ENCODE data around the gene CERS1.
A peak's percentile ranks its signal among the peaks of the same experiment; 100 is the strongest.

CERS1 gene

DNA sequence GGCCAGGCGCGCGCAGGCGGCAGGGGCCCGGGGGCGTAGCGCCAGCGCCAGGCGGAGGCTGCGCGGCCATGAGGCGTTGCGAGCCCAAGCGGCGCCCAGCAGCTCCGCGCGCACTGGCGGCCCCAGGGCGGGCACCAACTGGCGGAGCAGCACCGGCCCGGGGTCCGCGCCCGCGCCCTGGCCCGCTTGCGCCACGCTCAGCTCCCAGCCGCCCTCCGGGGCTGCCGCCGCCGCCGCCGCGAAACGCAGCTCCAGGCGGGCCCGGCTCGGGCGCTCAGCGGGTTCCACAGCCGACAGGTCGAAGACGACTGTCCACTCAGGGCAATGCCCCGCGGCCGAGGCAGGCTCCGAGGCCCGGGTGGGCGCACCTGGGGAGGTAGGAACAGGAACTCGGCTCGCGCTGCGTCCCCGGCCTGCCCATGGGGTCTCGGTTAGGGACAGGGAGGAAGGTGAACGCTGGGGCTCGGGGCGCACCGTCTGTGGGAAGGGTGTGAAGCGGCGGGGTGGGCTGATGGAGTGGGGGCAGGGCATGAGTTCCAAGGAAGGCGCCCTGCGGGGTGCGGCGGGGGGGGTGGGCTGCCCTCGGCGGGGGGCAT lies 26.8 kb downstream of the CERS1 start:
- DNase-seq: no peak

DNA sequence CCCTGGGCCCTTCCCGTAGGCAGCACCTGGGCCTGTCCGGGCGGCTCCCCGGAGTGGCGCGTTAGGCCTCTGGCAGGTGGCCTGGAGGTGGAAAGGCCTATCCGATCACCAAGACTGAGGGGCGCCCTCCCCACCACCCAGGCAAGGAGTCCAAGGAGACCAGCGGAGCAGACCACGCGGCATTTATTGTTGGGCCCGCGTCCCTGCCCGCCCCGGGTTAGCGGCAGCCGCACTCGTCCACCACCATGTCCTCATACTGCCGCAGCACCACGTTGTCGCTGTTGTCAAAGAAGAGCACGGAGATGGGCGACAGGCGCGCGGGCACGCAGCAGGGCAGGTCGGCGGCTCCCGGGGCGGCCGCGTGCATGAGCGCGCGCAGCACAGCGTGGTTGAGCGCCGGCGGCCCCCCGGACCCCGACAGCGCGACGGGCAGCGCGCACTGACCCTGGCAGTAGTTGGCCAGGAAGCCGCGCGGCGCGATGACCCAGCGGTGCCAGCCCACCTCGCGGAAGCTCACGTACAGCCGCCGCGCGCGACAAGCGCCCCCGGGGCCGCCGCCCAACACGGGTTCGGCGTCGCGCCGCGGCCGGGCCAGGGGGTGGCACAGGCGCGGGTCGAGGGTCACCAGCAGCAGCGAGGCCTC lies 27.5 kb downstream of the CERS1 start:
- no peak for DNase-seq

DNA sequence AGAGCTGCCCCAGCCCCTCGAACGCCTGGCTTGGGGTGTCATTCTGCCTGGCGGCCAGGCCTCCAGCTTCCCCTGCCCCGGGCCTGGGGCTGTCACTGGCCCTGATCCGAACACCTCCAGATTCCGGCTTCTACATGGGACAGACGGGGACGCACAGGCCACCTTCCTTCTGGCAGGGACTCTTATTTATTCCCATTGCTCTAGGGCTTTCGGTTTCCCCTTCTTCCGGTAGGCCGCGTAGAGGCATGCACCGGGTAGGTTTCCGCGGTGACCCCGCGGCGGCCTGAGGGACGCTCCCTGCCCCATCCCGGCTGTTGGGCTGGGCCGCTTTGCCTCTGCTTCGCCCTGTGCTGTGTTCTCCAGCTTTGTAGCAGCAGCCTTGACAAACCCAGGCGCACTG lies 28.2 kb downstream of the CERS1 start:
- no peak for DNase-seq

DNA sequence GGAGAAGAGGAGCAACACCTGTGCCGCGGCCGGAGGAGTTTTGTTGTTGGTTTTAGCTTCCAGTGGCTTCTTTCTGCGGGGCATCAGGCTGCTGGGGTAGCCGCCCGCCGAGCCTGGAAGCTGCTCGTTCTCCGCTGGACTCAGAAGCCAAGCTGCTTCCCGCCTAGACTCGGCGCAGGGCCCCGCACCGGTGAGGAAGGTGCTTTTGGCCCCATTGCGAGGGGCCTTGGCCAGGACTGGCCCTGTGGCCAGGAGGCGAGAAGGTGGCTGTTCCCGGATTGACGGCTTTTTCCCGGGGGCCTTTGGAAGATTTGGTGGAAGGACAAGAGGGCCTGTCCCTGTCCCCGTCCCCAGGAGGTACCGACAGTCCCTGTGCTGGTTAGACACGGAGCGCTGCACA lies 28.8 kb downstream of the CERS1 start:
- DNase-seq: no peak

DNA sequence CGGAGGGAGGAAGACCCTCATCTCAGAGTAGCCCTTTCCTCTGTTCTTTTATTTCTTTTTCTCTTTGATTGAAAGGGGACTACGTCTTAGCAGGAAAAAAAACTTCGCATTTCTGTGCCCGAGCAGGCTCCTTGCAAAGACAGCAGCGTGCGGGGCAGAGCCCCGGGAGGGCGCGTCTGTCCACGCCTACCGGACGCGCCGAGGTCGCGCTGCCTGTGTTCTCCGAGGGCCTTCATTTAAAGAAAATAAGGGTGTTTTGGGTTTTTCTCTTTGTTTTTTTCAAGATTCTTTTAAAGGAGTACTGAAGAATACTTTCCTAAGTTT lies 29.2 kb downstream of the CERS1 start:
- no peak for DNase-seq

DNA sequence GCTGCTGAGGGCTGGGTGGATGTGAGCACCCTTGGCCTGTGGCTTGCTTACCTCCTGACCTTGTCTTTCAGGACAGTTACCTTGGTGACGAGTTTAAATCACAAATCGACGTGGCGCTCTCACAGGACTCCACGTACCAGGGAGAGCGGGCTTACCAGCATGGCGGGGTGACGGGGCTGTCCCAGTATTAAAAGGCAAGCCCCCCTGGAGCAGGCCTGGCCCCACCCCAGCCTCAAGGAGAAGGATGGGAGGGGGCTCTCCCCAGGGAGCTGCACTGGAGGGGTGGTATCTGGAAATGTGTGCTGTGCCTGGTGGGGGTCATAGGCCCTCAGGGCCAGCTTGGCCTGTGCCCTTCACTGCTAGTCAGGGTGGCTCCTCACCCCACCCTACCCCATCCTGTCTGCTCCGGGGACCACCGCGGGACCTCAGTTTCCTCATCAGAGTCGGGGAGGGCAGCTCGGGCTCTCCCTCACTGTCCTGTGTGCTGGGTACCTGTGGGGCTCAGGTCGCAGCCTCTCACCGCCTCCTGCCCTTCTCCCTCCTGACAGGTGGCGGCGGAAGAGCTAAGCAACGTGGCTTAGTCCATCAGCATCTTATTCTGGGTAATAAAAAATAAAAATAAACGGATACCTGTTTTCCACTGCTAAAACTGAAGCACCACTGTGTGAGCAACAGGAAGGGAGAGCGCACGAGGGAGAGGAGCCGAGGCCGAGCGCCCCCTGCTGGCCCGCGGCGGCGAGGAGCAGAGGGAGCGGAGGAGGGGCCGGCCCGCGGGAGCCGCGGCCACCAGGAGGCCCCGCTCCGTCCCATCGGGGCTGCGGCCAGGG lies 29.8 kb downstream of the CERS1 start:
- DNase-seq: peak; percentile 59 to 62

DNA sequence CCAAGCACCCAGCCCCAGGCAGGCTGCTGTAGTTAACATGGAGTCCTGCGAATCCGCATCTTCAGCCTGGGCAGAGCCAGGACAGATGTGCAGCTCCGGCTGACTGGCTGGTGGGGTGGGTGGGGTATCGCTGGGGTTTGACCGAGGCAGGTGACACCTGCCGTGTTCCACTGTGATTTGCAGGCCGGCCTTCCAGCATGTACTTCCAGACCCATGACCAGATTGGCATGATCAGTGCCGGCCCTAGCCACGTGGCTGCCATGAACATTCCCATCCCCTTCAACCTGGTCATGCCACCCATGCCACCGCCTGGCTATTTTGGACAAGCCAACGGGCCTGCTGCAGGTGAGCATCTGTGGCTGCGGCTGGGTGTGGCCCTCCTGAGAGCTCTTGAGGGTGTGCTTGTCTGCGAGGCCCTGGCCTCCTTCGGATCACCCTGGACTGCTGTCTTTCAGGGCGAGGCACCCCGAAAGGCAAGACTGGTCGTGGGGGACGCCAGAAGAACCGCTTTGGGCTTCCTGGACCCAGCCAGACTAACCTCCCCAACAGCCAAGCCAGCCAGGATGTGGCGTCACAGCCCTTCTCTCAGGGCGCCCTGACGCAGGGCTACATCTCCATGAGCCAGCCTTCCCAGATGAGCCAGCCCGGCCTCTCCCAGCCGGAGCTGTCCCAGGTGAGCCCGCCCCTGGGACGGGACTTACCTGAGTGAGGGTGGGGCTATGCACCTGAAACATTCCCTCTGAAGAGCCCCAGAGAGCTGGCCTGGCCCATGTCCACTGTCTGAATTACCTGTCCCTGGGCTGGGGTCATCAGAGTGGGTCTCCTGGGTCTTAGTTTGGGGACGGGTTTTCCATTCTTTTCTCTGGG lies 30.6 kb downstream of the CERS1 start:
- no peak for DNase-seq

DNA sequence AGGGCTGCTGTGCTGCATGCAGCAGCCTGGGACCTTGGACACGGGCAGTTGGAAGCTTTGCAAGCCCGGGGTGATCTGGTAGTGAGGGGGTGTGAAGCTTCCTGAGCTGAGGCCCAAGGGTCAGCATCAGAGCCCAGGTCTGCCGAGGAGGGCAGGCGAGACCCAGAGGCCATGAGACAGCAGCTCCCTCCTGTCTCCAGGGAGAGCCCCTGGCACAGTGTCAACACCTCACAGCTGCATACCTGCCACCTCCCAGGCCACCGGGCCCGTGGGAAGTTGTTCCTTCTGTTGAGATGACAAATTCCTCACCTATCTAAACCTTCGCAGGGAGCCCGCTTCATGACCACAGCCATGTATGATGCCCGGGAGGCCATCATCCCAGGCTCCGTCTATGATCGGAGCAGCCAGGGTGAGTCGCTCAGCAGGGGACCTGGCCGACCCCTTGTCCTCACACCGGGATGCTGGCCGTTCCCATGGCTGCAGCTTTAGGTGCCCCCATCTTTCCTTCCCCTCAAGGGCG lies 32.1 kb downstream of the CERS1 start:
- no peak for DNase-seq

DNA sequence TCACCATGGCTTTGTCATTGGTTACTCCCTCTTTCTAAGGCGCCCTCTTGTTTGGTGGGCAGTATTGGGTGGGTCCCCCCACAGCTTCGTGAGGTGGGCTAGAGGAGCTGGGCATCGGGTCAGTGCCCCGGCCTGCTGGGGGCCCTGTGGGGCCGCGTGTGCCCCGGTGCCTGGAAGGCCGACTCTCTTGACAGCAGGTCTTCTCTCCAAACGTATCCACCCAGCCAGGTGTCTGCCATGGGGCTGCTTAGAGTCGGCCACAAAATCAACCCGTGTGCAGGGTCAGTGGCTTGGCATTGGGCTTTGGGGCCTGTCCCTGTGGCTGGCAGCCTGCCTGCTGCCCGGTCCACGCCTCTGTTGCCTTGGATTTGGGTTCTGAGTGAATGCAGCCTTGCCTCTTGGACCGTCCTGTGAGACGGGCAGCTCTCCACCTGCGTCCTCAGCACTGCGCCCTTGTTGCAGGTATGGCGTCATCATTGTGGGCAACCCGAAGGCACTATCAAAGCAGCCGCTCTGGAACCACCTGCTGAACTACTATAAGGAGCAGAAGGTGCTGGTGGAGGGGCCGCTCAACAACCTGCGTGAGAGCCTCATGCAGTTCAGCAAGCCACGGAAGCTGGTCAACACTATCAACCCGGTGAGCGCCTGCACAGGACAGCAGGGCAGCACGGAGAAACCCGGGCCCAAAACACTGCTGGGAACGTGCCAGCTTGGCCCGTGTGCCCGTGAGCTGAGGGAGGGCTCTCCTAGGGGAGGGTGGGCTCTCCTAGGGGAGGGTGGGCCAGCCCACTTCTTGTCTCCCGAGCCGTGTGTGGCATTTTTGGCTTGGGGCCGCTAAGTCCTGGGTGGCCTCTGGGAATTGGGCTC lies 32.7 kb downstream of the CERS1 start:
- DNase-seq: no peak

DNA sequence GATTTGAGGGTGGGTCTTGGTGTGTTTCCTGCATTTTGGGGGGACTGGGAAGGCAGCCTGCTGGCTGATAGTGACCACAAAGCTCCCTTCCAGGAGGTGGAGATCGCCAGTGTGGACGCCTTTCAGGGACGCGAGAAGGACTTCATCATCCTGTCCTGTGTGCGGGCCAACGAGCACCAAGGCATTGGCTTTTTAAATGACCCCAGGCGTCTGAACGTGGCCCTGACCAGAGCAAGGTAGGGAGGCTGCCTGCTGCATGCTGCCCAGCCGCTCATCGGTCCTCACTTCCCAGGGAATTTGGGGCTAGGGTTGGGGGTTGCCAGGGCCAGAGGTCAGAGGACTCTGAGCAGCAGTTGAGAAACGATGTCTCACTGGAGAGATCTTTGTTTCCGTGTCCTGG lies 34.0 kb downstream of the CERS1 start:
- no peak for DNase-seq

DNA sequence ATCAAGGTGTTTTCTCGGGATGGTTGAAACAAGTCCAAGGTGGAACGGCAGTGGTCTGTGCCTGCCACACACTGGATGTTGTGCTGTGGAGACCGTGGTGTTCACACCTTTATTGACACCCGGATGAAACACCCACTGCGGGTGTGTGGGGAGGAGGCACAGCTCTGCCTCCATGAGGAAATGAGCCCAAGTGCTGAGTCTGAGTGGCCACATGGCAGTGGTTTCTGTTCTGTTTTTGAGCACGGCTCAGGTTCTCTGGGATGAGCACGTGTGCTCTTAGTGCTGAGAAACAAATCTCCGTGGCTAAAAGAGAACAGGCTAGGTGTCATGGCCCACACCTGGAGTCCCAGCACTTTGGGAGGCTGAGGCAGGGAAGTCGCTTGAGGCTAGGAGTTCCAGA lies 34.7 kb downstream of the CERS1 start:
- DNase-seq: no peak

DNA sequence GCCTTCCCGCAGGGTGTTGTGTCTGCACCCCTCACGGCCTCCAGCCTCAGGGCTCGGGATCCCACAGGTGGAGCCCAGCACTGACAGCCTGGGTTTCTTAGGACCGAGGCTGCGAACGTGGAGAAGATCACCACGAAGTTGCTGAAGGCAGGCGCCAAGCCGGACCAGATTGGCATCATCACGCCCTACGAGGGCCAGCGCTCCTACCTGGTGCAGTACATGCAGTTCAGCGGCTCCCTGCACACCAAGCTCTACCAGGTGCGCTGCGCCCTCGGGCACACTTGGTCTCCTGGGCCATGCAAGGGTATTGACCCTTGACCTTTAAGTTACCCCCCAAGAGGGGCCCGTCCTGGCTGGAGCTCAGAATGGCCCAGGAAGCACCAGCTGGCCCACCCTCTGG lies 35.2 kb downstream of the CERS1 start:
- DNase-seq: no peak

DNA sequence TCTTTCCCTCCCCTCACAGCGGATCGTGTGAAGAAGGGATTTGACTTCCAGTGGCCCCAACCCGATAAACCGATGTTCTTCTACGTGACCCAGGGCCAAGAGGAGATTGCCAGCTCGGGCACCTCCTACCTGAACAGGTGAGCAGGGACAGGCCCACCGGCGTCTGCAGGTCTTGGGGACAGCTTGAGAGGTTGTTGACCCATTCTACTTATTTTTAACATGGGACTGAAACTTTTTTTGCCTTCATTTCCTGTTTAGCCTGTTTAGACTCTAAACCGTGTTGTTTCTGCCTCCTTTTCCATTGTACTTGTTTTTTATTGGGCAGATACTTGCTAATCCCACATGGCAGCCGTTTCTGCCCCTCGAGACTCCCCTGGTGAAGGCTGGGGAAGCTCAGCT lies 35.7 kb downstream of the CERS1 start:
- no peak for DNase-seq

DNA sequence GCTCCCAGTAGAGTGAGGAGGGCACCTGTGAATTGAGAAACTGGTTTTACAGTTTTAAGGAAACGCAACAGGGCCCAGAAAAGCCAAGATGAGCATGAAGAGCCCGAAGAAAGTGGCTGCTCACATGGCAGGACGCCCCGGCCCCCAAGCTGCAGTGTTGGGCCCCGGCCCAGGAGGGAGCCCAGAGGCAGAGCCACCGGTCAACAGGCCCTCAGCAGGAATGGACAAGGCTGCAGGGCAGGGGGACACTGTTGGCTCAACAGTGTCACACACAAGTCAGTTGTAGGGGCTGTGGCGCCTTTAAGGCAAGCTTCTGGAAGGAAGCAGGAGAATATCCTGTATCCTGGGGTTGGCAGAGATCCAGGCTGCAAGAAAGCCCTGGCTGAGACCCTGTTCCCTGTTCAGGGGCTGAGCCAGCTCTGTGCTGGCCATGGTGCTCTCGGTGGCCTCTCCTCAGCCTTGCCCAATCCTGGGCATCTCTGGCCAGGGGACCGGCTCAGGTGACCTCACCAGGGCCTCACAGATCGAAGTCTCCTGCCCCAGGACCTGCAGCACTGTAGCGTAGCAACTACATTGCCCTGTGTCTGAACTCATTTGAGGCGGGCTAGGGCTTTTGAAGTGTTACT lies 36.2 kb downstream of the CERS1 start:
- no peak for DNase-seq

DNA sequence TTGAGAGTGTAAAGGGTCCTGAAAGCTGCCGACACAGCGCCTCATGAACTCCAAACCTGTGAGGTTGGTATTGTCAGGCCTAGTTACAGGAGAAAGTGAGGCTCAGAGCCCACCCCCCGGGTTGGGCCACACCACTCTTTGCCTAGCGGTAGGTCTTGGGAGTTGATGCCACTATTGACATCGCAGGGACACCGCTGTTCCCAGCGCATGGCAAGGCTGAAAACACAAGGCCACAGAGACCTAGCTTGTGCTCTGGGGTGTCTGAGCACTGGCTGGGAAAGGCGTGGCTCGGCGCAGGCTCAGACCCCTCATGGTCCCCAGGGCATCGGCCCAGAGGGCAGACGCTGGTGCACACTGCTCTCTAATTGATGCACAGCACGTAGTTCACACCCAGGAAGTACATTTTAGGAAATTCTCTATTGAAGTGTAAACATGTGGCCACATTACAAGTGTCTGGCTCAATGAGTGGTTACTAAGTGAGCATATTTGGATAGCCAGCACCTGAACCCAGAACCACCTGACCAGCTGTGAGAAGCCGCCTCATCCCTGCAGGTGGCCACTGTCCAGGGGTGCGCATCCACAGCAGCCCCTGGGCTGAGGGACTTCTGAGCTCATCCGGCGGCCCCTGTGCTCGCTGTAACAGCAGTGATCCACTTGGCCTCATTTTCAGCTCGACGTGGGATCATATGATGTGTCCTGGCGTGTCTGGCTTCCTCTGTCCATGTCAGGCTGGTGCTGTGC lies 36.9 kb downstream of the CERS1 start:
- no peak for DNase-seq

DNA sequence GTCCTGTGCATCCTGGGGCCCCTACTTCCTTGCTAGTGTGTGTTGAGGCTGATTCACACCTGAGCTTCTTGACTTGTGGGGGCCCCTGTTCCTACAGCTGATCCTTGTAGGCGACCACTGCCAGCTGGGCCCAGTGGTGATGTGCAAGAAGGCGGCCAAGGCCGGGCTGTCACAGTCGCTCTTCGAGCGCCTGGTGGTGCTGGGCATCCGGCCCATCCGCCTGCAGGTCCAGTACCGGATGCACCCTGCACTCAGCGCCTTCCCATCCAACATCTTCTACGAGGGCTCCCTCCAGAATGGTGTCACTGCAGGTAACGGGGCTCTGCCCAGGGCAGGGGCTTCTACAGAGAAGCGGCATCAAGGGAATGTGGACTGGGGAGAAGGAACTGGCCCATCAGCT lies 38.7 kb downstream of the CERS1 start:
- no peak for DNase-seq

DNA sequence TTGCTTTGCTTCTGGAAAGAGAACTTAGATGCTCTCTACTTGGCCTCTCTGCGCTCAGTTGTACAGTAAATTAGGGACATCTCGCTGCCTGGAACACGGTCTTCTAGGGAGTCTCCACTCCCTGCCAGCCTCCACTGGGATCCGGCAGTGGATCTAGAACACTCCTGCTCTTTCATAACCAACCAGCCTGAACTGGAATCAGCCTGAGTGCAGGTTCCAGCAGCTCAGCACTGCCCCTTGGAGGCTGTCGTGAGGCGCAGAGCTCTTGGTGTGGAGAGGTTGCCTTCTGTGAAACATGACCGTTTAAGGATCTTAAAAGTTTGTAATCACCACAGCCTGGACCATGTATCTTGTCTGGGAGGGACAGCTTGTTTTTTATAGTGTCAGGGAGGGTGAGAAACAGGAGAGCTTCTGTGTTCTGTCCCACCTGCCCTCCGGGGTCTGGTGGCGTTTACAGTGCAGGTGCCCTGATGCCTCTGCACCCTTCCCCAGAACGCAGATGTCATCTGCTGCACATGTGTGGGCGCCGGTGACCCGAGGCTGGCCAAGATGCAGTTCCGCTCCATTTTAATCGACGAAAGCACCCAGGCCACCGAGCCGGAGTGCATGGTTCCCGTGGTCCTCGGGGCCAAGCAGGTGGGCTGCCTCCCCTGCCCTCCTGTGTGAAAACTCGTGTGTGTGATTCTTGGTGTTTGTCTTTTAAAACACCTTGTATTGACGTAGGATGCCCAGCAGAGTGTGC lies 39.4 kb downstream of the CERS1 start:
- peak; percentile 10 to 21 for DNase-seq

DNA sequence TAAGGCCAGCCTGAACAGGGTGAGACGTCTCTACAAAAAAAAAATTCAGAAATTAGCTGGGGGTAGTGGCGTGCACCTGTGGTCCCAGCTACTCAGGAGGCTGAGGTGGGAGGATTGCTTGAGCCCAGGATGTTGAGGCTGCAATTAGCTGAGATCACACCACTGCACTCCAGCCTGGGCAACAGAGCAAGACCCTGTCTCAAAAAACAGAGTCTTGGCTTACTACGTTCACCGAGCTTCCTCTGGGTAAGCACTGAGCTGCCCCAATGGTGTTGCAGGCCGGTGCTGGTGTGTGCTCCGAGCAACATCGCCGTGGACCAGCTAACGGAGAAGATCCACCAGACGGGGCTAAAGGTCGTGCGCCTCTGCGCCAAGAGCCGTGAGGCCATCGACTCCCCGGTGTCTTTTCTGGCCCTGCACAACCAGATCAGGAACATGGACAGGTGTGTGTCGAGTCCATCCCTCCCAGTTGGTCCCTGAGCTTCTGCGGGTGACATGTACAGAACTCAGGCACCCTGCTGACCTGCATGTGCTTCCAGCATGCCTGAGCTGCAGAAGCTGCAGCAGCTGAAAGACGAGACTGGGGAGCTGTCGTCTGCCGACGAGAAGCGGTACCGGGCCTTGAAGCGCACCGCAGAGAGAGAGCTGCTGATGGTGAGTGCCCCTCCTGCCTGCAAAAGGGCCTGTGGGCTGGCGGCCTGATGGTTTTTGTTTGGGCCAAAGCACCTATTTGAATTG lies 40.1 kb downstream of the CERS1 start:
- no peak for DNase-seq

DNA sequence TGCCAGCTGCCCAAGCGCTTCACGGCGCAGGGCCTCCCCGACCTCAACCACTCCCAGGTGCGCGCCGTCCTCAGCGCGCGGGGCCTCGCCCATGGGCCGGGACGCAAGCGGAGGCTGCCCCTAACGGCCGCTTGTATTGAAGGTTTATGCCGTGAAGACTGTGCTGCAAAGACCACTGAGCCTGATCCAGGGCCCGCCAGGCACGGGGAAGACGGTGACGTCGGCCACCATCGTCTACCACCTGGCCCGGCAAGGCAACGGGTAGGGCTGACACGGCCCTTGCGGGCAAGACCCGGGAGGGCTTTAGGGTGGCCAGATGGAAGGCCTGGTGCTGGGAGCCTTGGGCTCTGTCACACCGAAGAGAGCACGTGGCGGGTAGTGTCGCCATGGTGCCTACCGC lies 41.0 kb downstream of the CERS1 start:
- no peak for DNase-seq
